HG03108 (cell line): ENCODE results near the gene TMPRSS9.

ENCODE experiments used
- ATAC-seq: cut with Tn5 transposase; IDR thresholded peaks from one replicate; pipeline ENCODE4 v1.9.1; 2021; ENCODE audit warnings: moderate library complexity; ENCODE audit not compliant: unreplicated experiment

Gene TMPRSS9

DNA sequence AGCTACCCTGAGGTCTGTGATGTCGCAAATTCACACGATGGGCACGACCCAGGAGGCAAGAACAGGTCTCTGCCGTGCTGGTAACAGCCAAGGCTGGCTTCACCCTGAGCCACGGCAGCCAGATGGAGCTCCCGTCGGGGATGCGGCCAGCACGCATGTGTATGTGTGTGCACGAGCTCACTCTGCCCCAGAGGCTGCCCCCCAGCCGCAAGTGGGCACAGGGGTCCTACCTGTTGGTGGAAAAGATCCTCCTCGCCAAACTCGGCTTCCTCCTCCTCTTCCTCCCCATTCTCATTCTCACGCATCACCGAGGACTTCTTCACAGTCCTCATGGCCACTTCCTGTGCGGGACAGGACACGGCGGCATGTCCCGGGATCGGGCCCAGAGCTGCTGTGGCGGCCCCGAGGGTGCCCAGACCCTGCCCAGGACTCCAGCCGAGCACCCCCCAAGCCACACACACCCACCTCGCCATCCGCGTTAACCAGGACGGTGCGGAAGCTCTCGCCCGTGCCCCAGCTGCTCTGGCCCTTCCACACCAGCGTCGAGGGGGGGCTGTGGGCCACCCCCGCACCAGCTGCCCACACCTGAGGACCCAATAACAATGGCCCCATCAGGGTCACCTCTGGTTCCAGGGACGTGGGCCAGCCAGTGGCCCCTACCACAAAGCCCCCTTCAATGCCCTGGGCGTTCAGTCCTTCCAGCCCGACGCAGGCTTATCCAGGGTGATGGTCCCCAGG, 71.4 kb downstream of the TMPRSS9 start:
- ATAC-seq = no peak

GRCh38 chr19:2432131-2432848, 72.2 kb downstream of the TMPRSS9 start:
- no peak for ATAC-seq

- no peak for ATAC-seq
These were observed 73.8 kb downstream of the TMPRSS9 start for GRCh38 chr19:2433854-2434253.

- ATAC-seq = no peak
These were observed 74.2 kb downstream of the TMPRSS9 start for GRCh38 chr19:2434267-2434666.

DNA sequence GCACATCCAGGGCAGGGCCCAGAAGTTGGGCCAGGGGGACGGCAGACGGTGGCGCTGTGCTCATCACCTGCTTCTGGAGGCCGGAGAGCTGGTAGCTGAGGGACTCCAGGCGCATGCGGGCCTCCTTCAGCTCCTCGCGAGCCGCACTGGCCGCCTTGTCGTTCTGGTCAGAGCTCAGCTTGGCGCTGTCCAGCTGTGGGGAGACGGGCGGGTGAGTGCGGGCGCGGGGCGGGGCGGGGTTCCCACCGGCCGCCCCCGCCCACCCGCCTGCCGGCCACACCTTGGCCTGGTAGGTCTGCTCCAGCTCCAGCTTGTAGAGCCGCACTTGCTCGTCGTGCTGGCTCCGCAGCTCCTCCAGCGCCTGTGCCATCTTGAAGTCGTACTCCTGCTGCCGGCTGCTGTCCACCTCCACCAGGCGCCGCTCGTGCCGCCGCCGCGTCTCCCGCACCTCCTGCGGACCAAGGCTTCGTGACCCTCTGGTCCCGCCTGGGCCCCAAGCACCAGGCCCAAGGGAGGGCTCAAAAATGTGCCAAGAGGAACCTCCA, 74.7 kb downstream of the TMPRSS9 start:
- ATAC-seq = no peak

- ATAC-seq = no peak
These were observed 76.3 kb downstream of the TMPRSS9 start for GRCh38 chr19:2436384-2436783.

DNA sequence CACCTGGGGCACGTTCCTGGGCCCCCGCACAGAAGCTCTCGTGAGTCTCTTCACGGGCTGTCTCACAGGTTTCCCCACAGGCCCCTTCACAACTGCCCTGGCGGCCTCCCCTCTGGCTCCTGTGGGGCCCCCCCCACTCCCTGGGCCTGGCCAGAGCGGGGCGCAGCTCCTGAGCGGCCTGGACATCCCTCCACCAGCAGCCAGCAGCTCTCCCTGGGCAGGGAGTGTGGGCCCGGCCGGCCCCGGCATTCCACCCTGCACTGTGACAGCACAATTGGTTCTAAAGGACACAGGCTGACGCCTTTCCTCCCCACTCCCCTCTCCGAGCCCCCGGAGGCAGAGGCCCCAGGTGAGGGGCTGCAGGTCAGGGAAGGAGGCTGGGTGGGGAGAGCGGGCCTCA, 76.9 kb downstream of the TMPRSS9 start:
- no peak for ATAC-seq

- ATAC-seq = no peak
These were observed 78.1 kb downstream of the TMPRSS9 start for GRCh38 chr19:2438178-2438577.

- ATAC-seq = no peak
These were observed 80.5 kb downstream of the TMPRSS9 start for GRCh38 chr19:2440515-2440914.

GRCh38 chr19:2441096-2441752, 81.2 kb downstream of the TMPRSS9 start:
- no peak for ATAC-seq

- no peak for ATAC-seq
These were observed 83.2 kb downstream of the TMPRSS9 start for GRCh38 chr19:2443116-2443784.

- ATAC-seq = no peak
These were observed 83.7 kb downstream of the TMPRSS9 start for GRCh38 chr19:2443785-2444182.

- ATAC-seq = no peak
These were observed 84.4 kb downstream of the TMPRSS9 start for GRCh38 chr19:2444251-2445002.

- no peak for ATAC-seq
These were observed 86.3 kb downstream of the TMPRSS9 start for GRCh38 chr19:2446381-2446780.

DNA sequence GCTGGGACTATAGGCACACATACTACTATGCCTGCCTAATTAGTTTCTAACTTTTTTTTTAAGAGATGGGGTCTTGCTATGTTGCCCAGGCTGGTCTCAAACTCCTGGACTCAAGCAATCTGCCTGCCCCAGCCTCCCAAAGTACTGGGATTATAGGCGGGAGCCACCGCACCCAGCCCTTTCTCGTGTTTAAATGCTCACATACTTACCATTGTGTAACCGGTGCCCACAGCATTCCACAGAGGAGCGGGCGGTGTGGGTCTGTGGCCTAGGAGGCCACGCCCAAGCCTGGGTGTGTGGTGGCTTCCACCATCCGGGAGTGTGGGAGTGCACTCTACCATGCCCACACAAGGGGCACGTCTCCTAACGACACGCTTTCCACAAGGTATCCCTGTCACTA, 89.0 kb downstream of the TMPRSS9 start:
- no peak for ATAC-seq

- ATAC-seq = no peak
These were observed 91.1 kb downstream of the TMPRSS9 start for GRCh38 chr19:2451138-2451537.

DNA sequence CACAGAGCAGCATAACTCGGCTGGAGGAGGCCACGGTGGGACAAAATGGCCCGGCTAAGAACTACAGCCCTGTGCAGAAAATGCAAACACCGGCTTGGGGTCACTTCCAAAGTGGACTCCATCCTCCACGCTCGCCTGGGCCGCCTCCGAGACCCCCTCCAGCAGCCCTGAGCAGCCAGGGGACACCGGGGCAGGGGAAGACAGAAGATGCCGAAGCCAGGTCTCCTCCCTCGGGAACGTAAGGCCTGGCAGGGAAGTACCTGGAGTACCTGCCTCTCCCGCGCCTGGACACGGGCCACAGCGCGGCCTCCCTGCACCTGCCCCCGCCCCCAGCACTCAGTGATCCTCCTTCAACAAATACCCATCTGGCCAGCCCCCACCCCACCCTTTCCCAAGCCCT, 91.7 kb downstream of the TMPRSS9 start:
- ATAC-seq = no peak

- no peak for ATAC-seq
These were observed 93.5 kb downstream of the TMPRSS9 start for GRCh38 chr19:2453431-2454025.

- no peak for ATAC-seq
These were observed 94.3 kb downstream of the TMPRSS9 start for GRCh38 chr19:2454199-2454961.
